ENCODE results near the gene EIF2A. TPM values are rescaled to one million over a fixed set of nuclear protein-coding genes. Genes with fewer than 3 reads are reported as not detected.

Gene EIF2A
- total RNA-seq, 6 experiments from 2014 or later = 29.8 to 89.9 (median 39.4) TPM

DNA sequence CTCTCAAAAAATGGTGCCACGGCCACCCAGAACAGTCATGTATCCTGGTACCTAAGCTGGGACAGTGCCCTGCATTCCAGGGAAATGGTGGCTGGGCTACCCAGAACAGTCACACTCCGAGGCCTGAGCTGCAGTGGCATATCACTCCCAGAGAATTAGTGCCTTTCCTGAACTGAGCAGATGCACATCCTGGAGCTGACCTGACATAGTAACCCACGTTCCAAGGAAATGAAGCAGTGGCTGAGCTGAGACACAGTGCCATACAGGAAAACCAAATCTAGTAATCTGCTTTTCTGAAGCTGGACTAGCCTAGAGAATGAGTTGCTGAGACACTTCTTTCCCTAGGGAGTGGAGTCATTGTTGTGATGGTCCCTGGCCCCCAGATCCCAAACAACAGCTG lies 42.1 kb upstream of the EIF2A start:
- H3K4me3 ChIP-seq = no peak overlapping the region
- WGBS (ENCODE audit: insufficient coverage, low coverage, low lambda C conversion rate, missing lambda C conversion rate) = no CpG with 5 or more reads among the region's 3 CpGs
- no peak overlapping the region for H3K27ac ChIP-seq
- H3K36me3 ChIP-seq = no peaks in the 10 kb centered on the region
- no peak for DNase-seq
- no peaks in the 10 kb centered on the region for H3K27me3 ChIP-seq
- H3K4me1 ChIP-seq = no peaks in the 10 kb centered on the region
- ATAC-seq = peak in 1 of 4 donors; percentile 74
- no peak for TF ChIP-seq POLR2A (IDR thresholded peaks at IDR 0.05)
- TF ChIP-seq, protein P1, sequence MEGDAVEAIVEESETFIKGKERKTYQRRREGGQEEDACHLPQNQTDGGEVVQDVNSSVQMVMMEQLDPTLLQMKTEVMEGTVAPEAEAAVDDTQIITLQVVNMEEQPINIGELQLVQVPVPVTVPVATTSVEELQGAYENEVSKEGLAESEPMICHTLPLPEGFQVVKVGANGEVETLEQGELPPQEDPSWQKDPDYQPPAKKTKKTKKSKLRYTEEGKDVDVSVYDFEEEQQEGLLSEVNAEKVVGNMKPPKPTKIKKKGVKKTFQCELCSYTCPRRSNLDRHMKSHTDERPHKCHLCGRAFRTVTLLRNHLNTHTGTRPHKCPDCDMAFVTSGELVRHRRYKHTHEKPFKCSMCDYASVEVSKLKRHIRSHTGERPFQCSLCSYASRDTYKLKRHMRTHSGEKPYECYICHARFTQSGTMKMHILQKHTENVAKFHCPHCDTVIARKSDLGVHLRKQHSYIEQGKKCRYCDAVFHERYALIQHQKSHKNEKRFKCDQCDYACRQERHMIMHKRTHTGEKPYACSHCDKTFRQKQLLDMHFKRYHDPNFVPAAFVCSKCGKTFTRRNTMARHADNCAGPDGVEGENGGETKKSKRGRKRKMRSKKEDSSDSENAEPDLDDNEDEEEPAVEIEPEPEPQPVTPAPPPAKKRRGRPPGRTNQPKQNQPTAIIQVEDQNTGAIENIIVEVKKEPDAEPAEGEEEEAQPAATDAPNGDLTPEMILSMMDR (IDR thresholded peaks at IDR 0.05) = no peak
- H3K9me3 ChIP-seq = no peaks in the 10 kb centered on the region
- intact Hi-C loops (cut with DNase I) = loop anchor here in 1 of 2 donors (10.0 kb wide), 1 partner anchor 270 kb away; no protein-coding TSS in a partner anchor

DNA sequence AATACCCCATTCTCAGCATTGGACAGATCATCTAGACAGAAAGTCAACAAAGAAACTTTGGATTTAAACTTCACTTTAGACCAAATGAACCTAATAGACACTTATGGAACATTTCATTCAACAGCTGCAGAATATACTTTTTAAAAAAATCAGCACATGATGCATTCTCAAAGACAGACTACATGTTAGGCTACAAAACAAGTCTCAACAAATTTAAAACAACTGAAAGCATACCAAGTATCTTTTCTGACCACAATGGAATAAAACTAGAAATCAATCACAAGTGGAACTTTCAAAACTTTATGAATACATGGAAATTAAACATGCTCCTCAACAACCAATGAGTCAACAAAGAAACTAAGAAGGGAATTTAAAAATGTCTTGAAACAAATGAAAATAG lies 38.2 kb upstream of the EIF2A start:
- Histone ChIP-seq H3K9me3 (no peaks in the 10 kb centered on the region), H3K36me3 (no peaks in the 10 kb centered on the region), H3K27me3 (no peaks in the 10 kb centered on the region), H3K4me3 (no peak overlapping the region), H3K4me1 (no peaks in the 10 kb centered on the region), H3K27ac (no peak overlapping the region)
- TF ChIP-seq, protein P1 (IDR thresholded peaks at IDR 0.05) = no peak
- TF ChIP-seq POLR2A (IDR thresholded peaks at IDR 0.05) = no peak
- no peak for DNase-seq
- ATAC-seq = no peak
- intact Hi-C loops (cut with DNase I) = loop anchor here in 1 of 2 donors (10.0 kb wide), 1 partner anchor 274 kb away; no protein-coding TSS in a partner anchor

DNA sequence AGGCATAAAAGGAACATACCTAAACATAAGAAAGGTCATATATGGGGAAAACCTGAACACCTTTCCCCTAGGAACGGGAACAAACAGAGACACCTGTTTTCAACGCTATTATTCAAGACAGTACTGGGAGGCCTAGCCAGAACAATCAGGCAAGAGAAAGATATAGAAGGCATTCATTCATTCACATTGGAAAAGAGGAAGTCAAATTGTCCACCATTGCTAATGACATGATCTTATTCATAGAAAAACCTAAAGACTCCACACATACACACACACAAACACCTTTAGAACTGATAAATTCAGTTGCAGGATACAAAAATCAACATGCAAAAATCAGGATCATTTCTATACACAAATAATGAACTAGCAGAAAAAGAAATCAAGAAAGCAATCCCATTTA lies 36.8 kb upstream of the EIF2A start:
- WGBS (ENCODE audit: insufficient coverage, low coverage, low lambda C conversion rate, missing lambda C conversion rate) = 78% methylated on average over 2 of the region's 2 CpGs
- TF ChIP-seq POLR2A (IDR thresholded peaks at IDR 0.05) = no peak
- TF ChIP-seq, protein P1 (IDR thresholded peaks at IDR 0.05) = no peak
- ATAC-seq (no peak), DNase-seq (no peak)
- Histone ChIP-seq H3K27me3 (no peaks in the 10 kb centered on the region), H3K9me3 (no peaks in the 10 kb centered on the region), H3K4me1 (no peaks in the 10 kb centered on the region), H3K4me3 (no peak overlapping the region), H3K27ac (no peak overlapping the region), H3K36me3 (no peaks in the 10 kb centered on the region)
- intact Hi-C loops (cut with DNase I) = loop anchor here in 1 of 2 donors (10.0 kb wide), 1 partner anchor 275 kb away; no protein-coding TSS in a partner anchor

DNA sequence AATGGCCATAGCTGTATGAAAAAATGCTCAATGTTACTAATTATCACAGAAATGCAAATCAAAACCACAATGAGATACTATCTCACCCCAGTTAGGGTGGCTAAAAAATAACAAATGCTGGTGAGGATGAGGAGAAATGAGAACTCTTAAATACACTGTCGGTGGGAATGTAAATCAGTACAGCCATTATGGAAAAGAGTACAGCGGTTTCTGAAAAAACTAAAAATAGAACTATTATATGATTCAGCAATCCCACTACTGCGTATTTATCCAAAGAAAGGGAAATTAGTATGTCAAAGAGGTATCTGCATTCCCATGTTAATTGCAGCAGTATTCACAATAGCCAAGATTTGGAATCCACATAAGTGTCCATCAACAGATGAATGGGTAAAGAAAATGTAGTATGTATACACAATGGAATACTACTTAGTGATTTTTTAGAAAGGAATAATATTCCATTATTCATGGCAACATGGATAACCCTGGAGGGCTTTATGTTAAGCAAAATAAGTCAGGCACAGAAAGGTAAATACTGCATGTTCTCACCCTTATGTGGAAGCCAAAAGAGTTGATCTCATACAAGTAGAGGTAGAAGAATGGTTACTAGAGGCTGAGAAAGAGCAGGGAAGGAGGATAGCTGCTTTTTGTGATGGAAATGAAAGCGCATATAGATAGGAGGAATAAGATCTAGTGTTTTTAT lies 35.3 kb upstream of the EIF2A start:
- Histone ChIP-seq H3K4me1 (no peaks in the 10 kb centered on the region), H3K4me3 (no peak overlapping the region), H3K27me3 (no peaks in the 10 kb centered on the region), H3K27ac (no peak overlapping the region), H3K9me3 (no peaks in the 10 kb centered on the region), H3K36me3 (no peaks in the 10 kb centered on the region)
- ATAC-seq (no peak), DNase-seq (no peak)
- intact Hi-C loops (cut with DNase I) = no loop called here
- TF ChIP-seq, protein P1 (IDR thresholded peaks at IDR 0.05) = no peak
- TF ChIP-seq POLR2A (IDR thresholded peaks at IDR 0.05) = no peak
- 65% methylated on average over 4 of the region's 4 CpGs for WGBS (ENCODE audit: insufficient coverage, low coverage, low lambda C conversion rate, missing lambda C conversion rate)
